Fibroblast of skin of back (primary cell): ENCODE measurements around the gene BMPR1B.
"Not testable (repeated sequence)": the region's sequence is repeated elsewhere in the genome, so short reads cannot be mapped to it uniquely, and the experiment has no call there.

Experiments
- DNase-seq: peaks from one replicate; pipeline ENCODE4 v3.0.0-alpha.2; 2013

BMPR1B gene

DNA sequence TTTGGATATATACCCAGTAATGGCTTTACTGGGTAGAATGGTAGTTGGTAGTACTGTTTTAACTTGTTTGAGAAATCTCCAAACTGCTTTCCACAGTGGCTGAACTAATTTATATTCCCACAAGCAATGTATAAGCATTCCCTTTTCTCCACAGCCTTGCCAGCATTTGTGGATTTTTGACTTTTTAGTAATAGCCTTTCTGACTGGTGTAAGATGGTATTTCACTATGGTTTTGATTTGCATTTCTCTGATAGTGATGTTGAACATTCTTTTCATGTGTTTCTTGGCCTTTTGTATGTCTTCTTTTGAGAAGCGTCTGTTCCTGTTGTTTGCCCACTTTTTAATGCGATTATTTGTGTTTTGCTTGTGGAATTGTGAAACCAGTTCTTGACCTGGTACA, 290.5 kb downstream of the BMPR1B start:
- DNase-seq, result peak; percentile 47

- DNase-seq, result peak; percentile 20
These were observed 291.9 kb downstream of the BMPR1B start for GRCh38 chr4:95049551-95050233.

- no peak for DNase-seq
These were observed 293.4 kb downstream of the BMPR1B start for GRCh38 chr4:95050980-95051701.

GRCh38 chr4:95051702-95052020, 293.9 kb downstream of the BMPR1B start:
- DNase-seq, result no peak

DNA sequence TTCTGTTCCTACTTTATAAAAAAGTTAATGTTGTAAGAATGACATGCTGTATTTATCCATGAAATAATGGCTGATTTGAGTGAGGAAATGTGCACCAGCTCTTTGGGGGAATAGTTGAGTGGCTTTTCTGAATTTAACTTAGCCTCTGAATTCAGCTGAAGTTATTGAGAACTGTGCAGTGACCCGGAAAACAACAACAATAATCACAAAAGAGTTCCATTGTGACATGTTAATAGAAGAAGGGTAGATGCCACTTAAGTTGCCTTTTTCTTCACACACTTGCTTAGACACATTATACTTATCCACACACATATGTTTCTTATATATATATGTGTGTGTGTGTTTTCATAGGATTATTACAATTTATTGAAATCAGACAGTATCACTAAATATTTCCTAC, 301.2 kb downstream of the BMPR1B start:
- DNase-seq, result no peak

GRCh38 chr4:95059663-95060062, 301.9 kb downstream of the BMPR1B start:
- peak; percentile 27 for DNase-seq

DNA sequence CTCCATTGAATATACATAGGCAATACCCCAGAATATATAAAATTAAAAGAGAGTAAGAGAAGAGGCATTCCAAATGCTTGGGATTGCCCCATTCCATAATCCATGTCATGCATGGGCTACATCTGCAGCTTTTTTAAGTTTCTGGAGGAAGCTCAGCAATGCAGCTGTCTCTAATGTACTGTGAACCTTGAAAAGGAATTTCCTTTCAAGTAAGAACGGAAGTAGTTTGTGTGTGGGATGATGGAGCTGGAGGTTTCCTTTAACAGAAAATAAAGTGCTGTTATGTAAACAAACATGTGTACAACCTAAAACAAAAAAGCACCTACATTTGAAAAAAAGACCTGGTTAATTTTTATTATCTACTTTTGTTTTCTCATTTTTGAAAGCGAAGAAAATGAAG, 303.5 kb downstream of the BMPR1B start:
- peak; percentile 17 for DNase-seq

- not testable (repeated sequence) for DNase-seq
These were observed 304.0 kb downstream of the BMPR1B start for GRCh38 chr4:95061801-95062200.

DNA sequence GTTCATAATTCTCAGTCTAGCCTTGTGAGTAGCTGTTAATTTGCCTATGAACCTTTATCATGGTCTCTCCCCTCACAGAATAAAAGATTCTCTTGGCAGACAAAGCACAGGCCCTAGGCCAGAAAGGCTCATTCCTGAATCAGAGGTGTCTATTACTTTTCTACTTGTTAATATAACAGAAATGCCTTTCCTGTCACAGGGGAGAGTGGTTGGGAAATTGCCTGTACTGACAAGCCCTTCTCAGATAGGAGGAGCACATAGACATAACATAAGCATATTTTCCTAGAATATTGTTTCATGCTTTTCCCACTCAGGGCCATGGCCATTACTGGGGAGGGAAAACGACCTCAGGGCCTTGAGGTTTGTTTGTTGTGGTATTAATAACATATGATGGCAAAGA, 308.3 kb downstream of the BMPR1B start:
- no peak for DNase-seq

GRCh38 chr4:95068401-95068800, 310.6 kb downstream of the BMPR1B start:
- no peak for DNase-seq

DNA sequence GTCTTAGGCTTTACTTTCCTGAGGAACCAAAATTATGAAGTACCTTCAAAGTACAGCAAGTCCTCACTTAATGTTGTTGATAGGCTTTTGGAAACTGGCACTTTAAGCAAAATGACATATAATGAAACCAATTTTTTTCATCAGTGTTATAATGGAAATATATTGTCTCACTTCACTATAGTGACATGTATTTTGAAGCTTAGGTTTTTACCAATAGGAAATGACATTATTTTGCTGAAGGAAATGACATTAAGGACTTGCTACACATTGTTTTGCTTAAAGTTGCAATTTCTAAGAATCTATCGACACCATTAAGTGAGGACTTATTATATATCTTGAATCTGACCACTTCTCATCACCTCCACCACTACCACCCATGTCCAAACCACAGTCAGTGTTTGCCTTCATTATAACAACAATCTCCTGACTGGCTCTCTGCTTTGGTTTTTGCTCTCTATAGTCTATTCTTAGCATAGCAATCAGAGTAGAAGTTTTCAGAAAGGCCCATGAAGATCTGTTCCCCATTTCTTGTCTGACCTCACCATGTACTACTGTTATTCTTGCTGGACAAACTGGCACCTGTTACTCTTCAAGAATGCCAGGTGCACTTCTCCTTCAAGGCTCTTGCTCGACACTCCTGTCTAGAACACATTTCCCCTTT, 311.2 kb downstream of the BMPR1B start:
- no peak for DNase-seq

- no peak for DNase-seq
These were observed 314.1 kb downstream of the BMPR1B start for GRCh38 chr4:95071851-95072250.

- no peak for DNase-seq
These were observed 315.9 kb downstream of the BMPR1B start for GRCh38 chr4:95073646-95074045.

DNA sequence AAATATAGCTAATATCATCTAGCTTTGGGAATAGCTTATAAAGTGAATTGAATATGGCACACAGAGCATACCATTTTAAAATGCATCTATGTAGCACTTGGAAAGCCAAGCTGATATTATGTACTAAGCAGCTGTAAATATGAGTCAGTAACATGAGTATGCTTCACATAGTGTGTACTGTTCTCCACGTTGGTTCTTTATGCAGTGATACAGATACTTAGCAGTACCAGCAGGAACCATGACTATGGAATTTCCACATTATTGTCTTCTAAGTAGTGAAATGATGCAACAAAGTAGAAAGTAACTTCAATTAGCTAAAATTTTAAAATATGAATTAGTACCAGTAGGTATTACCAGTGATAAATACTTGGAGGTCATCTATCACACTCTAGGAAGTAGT, 320.1 kb downstream of the BMPR1B start:
- no peak for DNase-seq

- DNase-seq, result no peak
These were observed 323.2 kb downstream of the BMPR1B start for GRCh38 chr4:95080969-95081368.

GRCh38 chr4:95084584-95084983, 326.8 kb downstream of the BMPR1B start:
- DNase-seq, result no peak

DNA sequence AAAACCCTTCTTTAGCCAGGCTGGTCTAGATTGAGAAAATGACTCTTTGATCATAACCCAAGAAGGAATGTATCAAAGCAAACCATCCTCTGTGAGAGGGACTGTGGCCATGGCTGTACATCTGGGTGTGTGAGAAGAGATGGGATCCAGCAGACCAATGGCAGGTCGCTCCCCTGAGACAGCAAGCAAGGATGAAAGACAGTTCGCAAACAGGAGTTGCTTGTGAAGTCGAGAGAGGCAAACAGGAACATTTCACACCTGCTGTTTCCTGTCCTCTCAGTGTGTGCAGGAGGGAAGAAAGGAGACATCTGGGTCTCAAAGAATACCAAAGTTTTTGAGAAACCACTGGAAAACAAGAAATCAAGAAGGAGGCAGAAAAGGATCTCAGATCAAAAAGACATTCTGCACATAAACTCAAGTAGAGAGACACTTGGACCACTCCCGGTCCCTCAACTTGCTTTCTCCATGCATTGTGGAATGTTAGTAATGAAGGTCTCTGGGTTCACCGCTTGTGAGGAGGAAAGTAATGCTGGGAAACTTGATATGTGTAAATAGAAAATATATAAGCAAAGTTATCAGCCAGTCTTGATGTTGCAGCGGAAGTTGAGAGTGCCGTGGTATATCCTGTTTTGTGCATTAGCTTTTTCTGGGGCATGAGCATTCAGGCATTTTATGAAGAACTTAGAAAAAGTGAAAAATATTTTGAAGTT, 327.5 kb downstream of the BMPR1B start:
- DNase-seq, result no peak

GRCh38 chr4:95086551-95086950, 328.8 kb downstream of the BMPR1B start:
- DNase-seq, result no peak

DNA sequence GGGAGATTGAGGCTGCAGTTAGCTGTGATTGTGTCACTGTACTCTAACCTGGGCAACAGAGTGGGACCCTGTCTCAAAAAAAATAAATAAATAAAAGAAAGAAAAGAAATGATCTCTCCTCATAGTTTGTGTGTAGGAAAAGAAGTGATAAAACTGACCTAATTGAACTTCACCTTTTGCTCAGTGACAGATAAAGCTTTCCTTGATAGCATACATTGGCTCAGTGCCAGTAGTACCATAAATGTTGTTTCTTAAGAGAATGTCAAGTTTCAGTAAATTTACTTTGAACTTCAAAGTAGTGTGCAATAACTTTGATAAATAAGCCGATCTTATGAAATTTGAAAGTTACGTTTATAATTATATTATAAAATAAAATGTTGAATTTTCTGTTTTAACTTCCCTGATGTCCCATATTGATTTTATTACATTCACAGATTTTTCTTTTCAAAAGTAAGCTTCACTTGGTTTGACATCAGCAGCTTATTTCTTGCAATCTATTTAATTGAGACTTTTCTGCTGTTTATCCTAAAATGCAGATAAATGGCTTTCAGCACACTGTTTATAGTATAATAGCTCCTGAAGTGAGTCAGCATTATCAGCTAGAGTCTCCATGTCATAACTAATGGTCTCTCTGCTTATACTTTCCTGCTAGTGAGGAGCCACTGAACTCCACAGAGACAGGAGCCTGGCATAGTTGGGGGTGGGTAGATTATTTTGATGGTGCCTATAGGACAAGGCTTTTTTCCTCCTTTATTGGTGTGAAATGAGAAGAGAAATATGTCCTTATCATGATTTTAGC, 330.1 kb downstream of the BMPR1B start:
- peak; percentile 23 for DNase-seq

DNA sequence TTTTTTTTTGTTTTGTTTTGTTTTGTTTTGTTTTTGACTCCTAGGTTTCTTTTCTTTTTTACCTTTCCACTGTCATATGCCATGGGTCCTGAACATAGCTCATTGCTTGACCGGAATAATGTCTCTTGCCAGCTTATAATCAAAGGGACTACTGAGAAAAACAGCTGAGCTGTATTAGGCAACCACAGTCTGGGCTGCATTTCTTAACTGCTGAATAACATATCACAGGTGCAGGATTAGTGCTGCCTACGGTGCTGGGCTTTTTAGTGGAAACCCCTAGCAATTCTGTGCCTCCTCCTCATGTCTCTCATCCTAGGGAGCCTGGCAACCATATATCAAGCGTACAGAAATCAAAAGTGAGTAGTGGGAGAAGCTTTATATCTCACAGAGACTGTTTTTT, 333.5 kb downstream of the BMPR1B start:
- DNase-seq, result no peak

DNA sequence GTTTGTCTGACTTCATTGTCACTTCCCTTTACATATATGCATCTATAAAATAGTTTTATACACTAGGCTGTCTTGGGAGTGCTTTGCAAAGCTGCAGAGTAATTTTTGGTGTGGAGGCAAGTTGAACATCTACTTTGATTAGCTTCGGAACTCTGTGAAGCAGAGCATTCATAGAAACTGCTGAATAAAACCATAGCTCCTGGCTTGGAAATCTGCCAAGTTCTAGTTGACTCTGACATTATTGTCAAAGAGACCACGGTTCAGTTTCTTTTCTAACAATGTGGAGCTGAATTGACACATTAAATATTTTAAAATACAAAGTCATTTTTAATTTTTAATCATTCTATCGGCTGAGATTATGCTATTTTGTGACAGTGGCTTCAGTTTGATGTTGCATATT, 335.0 kb downstream of the BMPR1B start:
- DNase-seq, result no peak

- no peak for DNase-seq
These were observed 335.7 kb downstream of the BMPR1B start for GRCh38 chr4:95093460-95093859.
